GM18870 (cell line): Measurements from ENCODE around the gene FOXO4.

Source experiments
- ATAC-seq: cut with Tn5 transposase; IDR thresholded peaks from one replicate; pipeline ENCODE4 v1.9.1; 2021; ENCODE audit warnings: moderate library complexity; ENCODE audit not compliant: unreplicated experiment

The FOXO4 gene

DNA sequence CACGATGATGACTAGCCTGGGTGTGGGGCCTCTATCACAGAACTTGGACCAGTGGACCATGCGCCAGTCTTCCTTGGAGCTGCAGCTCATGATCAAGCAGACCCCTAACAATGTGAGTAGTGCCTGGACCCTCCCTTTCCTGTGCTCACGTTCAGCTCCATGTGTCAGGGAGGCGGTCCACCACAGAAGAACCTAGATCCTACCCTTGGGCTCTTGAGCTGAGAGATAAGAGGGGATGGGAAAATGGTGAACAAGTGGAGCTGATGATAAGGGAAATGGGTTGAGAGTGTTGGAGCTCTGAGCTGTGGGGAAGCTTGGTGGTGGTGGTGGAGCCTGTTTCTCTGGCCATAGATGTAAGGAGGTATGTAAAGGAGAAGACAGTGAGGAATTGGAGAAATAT, 35.9 kb downstream of the FOXO4 start:
- no peak for ATAC-seq

DNA sequence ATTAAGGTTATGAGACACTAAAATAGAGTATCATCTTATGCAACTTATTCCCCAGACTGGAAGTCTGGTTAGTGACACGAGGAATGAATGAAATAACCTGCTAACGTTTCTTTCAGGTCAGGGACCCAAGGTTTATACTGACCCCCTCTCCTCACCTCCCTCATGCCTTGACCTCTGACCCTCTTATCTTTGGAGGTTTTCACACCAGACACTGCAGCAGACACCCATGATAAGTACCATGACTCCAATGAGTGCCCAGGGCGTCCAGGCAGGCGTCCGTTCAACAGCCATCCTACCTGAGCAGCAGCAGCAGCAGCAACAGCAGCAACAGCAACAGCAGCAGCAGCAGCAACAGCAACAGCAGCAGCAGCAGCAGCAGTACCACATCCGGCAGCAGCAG, 44.8 kb downstream of the FOXO4 start:
- ATAC-seq, result no peak

DNA sequence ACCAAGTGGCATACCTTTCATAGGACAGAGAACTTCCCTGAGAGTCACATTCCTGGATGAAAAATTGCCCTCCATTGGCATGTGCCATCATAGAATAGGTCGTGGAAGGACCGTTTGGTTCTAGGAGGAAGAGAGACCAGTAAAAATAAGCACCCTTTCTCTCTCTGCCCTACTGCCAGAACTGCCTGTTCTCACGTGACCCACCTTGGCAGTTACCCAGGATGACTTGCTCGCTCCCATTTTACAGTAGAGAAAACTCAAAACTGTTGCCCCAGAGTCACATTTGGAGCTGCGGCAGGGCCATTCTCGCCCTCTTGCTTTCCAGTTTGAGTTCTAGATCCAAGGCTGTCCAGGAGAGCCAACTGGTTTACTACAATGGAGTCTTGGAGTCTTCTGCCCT, 47.9 kb downstream of the FOXO4 start:
- no peak for ATAC-seq

DNA sequence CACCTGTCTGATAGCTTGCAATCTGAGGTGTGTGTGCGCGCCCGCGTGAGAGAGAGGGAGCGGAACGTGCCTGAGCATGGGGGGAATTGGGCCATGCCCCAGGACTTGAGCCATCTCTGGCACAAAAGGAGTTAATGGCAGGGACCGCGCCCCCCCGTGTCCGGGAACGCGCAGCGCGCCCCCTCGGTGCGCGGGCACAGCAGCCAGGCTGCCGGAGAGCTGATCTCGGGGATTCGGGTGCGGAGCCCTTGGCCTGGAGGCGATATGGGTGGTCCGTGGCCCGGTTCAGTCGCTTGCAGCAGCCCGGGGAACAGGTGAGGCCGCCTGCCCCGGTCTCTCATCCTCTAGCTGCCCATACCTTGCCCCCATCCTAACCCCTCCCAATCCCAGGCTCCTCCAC, 49.0 kb downstream of the FOXO4 start, which contains the start of gene NLGN3:
TSS of gene NLGN3 (plus strand) at position 191 of the 400 bp plus-strand sequence. CDS start 2,909 bp downstream, outside the sequence.
- ATAC-seq, result no peak

DNA sequence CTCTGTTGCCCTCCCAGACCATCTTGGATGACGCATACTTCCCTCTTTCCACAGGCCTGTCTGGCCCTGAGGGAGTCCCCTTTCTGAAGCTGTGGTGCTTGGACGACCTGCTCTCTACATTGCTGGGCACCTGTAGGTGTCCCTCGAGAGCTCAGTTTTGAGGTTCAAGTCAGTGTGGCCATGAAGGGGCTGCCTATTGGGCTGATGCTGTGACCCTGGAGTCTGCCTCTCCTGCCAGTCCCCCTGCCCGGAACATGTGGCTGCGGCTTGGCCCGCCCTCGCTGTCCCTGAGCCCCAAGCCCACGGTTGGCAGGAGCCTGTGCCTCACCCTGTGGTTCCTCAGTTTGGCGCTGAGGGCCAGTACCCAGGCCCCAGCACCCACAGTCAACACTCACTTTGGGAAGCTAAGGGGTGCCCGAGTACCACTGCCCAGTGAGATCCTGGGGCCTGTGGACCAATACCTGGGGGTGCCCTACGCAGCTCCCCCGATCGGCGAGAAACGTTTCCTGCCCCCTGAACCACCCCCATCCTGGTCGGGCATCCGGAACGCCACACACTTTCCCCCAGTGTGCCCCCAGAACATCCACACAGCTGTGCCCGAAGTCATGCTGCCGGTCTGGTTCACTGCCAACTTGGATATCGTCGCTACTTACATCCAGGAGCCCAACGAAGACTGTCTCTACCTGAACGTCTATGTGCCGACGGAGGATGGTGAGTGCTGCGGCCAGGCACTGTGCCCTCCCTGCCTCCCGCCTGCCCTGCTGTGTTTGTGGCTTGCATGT, 52.0 kb downstream of the FOXO4 start:
- no peak for ATAC-seq

DNA sequence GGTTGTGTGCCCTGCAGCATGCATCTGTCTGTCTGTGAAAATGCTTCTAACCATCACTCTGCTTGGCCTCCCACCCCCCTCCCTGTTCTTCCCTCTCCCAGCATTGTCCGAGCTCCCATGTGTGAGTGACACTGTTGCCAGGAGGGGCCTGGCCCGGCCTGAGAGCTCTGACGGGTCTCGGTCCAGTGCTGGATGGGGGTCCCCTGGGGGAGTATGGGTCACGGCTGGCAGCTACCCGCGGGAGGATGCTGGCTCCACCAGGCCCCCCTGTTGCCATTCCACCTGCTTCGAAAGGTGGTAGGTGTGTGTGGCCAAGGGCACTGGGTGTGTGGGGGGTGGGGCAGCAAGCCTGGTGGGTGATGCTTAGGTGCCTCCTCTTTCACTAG, 52.6 kb downstream of the FOXO4 start:
- no peak for ATAC-seq

DNA sequence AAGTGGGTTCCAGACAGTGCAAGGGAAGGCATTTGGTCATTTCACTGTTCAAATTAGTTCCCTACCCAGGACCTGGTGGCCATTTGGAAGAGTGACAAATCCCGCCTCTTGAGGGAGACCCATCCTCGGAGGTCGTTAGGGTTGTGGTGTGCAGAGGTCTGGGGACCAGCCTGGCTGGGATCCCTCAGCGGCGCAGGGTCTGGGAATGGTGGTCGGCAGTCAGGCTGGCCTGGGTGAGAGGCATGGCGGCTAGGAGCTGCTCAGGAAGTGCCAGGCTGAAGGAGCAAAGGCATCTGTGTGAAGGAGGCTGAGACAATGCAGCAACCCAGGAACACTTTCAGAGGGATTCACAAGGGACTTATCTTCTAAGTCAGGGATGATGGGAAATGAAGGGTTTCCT, 55.7 kb downstream of the FOXO4 start:
- no peak for ATAC-seq
